SIG-M5 (cell line): ENCODE results near the gene CCDC59.
A peak's percentile ranks its signal among the peaks of the same experiment; 100 is the strongest.
"Not testable (repeated sequence)": the region's sequence is repeated elsewhere in the genome, so short reads cannot be mapped to it uniquely, and the experiment has no call there.

Experiments used
- DNase-seq: peaks from one replicate; lab custom pipeline; 2025; lab: John Stamatoyannopoulos, UW

Gene CCDC59, protein sequence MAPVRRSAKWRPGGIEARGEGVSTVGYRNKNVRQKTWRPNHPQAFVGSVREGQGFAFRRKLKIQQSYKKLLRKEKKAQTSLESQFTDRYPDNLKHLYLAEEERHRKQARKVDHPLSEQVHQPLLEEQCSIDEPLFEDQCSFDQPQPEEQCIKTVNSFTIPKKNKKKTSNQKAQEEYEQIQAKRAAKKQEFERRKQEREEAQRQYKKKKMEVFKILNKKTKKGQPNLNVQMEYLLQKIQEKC

DNA sequence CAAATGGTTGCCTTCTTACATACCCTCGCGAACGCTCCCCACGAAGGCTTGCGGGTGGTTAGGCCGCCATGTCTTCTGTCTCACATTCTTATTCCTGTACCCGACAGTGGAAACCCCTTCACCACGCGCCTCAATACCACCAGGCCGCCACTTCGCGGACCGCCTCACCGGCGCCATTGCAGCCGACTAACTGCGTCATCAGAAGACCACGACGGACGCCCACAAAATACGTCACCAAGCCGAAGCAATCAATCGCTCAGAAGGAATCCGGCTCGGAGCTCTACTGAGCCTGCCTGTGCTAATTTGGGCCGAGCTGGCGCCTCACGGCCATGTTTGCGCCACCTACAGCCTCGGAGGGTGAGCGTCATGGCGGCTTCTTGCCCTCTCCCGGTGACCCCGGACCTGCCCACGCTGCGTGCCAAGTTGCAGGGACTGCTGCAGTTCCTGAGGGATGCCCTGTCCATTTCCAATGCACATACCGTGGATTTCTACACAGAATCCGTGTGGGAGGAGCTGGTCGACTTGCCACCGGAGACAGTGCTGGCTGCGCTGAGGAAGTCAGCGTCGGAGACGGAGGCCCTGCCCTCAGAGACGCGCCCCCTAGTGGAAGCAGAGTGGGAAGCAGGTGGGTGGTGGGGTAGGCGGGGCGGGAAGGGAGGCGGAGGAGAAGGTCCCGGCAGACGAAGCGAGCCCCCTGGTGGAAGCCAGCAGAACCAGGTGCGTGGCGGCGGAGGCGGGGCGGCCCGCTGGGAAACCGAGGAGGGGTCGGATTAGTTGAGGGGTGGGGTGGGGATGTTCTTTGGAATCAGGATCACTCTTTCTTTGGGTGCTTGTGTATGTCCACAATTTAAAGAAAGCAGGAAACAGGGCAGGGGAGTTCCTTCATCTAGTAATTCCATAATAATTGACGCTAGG lies at the start of gene CCDC59, which contains the start of gene METTL25:
CCDC59 (minus strand) TSS at position 188 of the 915 bp plus-strand sequence; CDS start at position 177, 11 bp downstream.
METTL25 (plus strand) TSS at position 330 of the 915 bp plus-strand sequence; CDS start at position 367, 37 bp downstream.
- peak; percentile 83 for DNase-seq

DNA sequence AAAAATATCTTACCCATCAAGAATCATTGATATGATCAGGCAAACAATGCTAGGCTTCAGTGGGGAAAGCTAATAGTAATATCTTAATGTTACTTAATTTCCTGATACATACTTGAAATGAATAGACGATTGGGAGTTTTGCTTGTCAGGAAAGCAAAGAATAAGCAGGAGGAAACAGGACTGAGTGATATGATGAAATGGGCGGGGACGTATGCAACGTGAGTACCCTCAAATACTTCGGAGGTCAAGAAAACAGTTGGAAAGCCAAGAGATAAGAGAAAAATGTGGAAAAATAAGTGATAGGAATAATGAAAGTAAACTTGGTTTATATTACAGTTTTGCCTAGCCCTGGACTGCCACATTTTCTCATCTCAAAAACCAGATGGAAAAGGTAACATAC lies 49.3 kb upstream of the CCDC59 start:
- DNase-seq = no peak

DNA sequence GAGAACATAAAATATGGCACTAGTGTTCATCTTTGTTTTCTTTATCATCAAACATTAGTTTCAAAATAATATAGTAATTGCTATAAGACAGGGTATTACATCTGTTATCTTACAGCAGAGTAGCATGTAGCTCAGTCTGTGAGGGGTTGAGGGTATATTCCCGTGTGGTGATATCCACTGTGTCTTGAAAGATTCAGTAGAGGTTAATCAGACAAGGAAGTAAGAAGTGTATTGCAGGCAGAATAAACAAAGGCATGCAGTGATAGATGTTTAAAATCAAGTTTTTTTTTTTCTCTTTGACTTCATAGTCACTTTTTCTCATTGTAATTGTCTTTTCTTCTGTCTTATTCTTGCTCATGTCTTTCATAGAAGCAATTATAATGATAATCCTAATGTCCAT lies 48.5 kb upstream of the CCDC59 start:
- DNase-seq = no peak

DNA sequence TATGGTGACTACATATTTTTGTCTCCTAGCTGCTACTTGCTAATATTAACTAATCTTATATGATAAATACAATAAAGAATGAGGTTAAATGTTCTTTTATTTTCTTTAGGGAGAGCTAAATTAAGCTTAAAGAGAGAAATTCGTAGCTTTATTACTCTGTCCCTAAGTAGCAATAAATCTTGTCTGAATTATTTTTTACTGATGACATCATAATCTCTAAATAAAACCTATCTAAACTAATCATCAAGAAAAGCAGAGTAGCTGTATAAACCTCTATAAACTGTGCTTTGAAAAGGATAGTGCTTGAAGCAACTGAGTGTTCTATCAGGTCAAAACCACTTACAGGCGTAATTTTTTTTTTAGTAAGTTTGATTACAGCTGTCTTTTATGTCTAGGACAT lies 42.6 kb upstream of the CCDC59 start:
- no peak for DNase-seq

DNA sequence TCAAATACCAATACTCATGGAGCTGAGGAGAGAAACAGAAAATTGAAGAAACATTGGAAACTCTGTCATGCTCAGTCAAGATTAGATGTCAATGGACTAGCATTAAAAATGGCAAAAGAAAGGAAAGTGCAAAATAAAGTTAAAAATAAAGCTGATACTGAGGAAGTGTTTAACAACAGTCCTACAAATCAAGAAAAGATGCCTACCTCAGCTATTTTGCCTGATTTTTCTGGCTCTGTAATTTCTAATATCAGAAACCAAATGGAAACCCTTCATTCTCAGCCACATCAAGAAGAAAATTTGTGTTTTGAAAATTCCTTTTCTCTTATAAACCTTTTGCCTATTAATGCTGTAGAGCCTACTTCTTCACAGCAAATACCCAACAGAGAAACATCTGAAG lies 40.7 kb upstream of the CCDC59 start:
- DNase-seq = no peak

DNA sequence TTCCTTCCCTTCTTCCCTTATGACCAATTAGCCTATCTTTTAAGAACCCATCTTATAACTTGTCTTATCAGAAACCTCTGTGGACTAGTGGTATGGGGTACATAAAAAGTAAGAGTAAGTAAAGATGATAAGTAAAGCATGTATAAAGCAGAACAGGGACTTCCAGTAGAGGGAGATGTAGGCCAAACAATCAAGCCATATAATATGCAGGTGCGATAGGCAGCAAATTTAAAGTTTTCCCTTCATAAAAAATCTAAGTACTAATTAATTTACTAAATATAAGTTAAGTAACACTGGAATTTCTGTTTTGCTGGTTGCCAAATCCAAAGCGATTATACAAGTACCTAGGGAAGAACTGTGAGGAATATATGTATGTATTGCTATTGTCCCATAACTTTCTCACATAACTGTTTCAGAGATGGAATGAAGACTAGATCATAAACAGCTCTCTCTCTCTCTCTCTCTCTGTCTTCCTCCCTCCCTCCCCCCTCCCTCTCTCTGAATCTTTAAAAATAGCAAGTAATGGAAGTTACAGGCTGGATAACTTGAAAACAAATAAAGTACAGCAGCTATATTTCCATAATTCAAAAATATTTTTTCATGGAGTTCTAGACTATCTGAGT lies 25.9 kb upstream of the CCDC59 start:
- DNase-seq = no peak

DNA sequence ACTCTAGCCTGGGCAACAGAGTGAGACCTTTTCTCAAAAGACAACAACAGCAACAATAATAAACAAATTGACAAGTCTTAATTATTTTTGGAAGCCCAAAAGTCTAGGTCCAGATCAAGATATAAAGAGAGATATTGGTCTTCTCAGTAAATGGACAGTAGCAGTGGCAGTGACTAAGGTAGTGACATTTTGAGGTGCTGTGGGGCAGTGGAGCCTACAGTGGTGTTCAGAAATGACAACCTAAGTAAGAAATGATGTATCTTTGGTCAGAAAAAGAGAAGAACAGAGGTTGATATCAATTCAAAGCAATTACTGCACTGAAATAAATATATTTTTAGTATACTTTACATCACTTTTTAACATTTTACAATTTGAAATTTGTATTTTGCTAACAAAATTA lies 20.8 kb upstream of the CCDC59 start:
- DNase-seq = no peak

DNA sequence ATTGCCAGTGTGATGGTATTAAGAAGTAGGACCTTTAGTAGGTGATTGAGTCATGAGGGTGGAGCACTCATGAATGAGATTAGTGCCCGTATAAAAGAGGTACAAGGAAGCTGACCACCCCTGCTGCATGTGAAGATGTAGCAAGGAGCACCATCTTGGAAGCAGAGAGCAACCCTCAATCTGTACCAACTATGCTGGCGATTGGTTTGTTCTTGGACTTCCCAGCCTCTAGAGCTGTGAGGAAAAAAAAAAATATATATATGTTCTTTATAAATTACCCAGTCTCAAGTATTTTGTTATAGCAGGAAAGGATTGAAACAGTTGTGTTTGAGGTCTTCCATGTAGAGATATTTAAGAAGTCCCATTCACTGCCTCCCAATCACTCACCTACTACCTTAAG lies 17.0 kb upstream of the CCDC59 start:
- DNase-seq = no peak

DNA sequence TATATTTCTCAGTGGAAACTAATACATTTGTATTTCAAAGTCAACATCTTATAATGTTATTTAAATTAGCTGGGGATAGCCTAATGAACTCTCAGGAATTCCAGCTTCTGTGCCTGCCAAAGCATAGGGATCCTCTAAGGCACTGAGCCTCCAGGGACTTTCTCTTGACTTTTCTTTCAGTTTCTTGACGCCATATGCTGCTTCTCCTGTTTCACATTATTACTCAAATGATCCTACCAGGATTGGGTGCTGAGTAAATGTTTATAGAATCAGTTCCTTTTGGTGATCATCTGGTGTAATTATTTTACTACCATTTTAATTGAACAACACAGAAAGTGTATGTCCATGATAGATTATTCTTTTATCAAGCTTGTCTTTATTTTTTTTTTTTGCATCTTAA lies 8.0 kb upstream of the CCDC59 start:
- no peak for DNase-seq

DNA sequence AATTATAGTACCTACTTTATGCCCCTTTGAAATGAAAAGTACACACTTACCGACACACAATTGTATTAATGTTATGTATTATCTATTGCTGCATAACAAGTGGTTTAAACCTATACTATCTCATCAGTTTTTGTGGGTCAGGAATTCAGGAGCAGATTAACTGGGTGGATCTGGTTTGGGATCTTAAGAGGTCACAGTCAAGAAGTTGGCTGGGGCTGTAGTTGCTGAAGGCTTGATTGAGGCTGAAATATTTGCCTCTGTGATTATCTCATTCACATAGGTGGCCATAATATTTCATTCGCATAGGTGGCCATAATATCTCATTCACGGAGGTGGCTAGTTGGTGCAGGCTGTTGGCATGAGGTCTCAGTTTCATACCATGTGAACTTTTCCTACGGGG lies 5.8 kb upstream of the CCDC59 start:
- no peak for DNase-seq

DNA sequence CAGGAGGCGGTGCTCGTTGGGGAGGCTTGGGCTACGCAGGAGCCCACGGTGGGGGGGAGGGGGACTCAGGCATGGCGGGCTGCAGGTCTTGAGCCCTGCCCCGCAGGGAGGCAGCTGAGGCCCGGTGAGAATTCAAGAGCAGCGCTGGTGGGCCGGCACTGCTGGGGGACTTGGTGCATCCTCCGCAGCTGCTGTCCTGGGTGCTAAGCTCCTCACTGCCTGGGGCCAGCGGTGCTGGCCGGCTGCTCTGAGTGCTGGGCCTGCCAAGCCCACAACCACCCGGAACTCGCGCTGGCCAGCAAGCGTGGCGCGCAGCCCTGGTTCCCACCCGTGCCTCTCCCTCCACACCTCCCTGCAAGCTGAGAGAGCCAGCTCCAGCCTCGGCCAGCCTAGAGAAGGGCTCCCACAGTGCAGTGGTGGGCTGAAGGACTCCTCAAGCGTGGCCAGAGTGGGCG lies 3.3 kb upstream of the CCDC59 start:
- no peak for DNase-seq

DNA sequence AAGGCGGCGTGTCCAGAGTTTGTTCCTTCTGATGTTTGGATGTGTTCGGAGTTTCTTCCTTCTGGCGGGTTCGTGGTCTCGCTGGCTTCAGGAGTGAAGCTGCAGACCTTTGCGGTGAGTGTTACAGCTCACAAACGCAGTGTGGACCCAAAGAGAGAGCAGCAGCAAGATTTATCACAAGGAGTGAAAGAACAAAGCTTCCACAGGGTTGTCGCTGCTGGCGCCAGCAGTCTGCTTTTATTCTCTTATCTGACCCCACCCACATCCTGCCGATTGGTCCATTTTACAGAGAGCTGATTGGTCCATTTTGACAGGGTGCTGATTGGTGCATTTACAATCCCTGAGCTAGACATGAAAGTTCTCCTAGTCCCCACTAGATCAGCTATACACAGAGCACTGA lies 2.6 kb upstream of the CCDC59 start:
- not testable (repeated sequence) for DNase-seq

DNA sequence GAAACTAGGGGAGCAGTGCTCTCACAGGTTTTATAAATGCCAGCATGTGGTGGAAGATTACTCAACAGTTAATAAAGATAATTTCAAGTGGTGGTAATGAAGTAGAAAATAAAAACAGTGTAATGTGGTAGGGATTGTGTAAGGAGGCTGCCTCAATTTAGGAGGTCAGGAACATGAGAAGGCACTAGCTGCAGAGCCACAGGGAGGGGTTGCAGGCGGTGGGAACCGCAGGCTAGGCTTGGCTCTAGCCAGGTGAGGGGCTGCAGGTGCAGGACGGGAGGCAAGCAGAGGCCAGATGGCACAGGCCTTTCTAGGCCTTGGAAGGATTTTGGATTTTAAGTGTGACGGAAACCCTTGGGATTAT lies 910 bp upstream of the CCDC59 start:
- no peak for DNase-seq

DNA sequence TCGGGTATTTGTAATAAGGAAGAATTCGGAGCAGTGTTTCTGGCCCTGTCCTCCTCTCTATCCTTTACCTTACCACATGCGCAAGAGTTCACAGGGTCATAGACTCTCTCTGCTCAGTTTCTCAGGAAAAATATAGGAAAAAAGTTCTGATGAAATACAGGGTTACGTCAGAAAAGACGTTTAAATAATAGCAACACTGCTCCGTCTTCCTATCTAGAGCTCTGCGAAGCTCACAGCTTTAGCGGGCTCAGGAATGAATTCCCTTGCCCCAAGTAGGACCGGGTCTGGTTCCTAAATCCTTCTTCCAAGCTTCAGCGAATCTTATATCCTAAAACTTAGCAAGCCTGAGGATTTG lies 365 bp downstream of the CCDC59 start:
- DNase-seq = no peak

DNA sequence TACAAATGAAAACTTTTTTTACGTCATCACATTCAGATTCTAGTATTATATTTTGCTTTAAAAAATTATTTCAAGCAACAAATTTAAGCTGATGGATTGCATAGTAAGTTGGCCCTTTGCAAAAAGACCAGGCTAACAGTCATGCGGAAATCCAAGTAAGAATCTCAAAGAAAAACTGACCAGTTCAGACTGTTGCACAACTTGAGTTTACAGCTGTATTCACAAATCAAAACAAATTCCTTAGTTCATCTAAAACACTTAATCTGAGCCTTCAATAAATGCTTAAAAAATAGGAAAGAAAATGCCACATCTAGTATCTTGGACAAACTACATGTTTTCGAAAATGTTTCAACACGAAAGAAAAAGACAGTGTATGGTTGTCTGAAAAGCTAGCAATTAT lies 847 bp downstream of the CCDC59 start:
- no peak for DNase-seq

DNA sequence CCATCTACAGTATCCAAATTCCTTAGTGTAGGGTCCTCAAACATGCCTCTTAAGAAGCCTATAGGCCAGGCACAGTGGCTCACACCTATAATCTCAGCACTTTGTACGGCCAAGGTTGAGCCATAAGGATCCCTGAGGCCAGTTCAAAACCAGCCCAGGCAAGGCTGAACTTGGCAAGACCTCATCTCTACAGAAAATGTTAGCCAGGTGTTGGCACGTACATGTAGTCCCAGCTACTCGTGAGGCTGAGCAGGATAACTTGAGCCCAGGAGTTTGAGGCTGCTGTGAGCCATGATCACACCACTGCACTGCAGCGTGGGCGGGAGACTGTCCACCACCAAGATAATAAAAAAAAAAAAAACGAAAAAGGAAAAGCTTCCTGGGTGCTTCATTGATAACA lies 6.8 kb downstream of the CCDC59 start:
- no peak for DNase-seq

DNA sequence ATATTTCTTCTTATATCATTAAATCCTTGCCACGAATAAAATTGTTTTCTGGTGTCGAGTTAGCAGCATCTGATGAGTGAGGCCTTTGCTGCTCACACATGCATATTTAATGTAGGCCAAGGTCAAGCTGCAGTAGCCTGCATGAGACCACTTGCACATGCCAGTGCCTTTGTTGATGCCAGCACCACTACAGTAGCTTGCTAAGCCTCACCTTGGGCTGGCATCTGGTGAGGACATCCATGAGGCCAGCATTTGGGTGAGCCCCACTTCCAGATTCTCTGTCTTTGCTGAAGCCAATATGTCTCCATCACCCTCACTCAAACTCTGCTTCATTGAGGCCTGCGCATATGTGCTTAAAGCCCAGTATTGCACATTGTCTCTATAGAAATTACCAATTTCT lies 8.0 kb downstream of the CCDC59 start:
- no peak for DNase-seq

DNA sequence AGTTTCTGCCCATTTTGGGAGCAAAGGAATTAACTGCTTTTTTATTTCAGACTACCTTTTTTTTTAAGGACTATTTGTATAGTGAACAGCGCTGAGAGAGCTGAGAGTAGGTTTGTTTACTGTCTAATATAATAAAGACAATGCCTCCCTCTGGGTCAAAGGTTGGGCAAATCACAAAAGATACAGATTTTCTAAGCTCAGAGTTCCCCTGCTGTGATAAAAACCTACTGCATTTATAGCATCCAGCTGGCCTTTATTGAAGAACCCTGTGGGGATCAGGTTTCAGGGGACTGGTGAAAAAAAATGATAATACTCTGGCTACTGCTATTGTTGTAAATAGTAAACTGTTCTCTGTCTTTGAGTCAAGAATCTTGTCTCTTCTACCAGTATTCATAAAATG lies 28.7 kb downstream of the CCDC59 start:
- DNase-seq = no peak

DNA sequence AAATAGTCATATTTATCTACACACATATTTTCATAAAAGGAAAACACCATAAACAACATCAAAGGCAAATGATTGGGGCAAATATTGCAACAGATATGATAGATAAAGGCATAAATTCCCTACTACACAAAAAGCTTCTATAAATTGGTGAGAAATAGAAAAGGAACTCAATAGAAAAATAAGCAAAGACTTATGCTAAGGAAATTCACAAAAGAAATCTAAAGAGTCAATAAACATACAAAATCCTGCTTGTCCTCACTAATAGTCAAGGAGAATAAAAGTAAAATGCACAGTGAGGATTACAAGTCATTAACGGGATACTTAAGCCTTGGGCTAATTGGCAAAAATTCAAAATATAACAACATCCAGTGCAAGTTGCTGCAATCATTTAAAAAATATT lies 30.3 kb downstream of the CCDC59 start:
- no peak for DNase-seq

DNA sequence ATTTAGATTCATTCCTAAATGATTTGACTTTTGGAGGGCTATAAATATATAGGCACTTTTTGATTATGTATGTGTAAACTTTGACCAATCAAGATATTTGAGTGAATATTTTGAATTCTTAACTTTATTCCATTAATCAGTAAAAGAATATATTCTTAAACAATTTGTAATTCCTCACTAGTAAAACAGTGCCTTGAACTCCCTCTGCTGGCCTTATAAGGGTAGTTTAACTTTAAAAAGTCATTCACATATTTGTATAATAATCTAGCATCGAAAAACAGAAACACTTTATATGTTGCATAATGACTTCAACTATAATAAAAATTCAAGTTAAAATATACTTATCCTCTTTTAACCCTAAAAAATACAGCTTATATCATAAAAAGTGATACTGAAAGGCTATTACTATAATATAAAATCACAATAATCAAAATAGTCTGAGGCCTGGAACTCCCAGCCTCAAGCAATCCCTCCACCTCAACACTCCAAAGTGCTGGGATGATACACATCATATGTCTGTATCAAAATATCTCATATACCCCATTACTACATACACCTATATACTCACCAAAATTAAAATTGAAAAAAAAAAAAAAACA lies 31.2 kb downstream of the CCDC59 start:
- no peak for DNase-seq

DNA sequence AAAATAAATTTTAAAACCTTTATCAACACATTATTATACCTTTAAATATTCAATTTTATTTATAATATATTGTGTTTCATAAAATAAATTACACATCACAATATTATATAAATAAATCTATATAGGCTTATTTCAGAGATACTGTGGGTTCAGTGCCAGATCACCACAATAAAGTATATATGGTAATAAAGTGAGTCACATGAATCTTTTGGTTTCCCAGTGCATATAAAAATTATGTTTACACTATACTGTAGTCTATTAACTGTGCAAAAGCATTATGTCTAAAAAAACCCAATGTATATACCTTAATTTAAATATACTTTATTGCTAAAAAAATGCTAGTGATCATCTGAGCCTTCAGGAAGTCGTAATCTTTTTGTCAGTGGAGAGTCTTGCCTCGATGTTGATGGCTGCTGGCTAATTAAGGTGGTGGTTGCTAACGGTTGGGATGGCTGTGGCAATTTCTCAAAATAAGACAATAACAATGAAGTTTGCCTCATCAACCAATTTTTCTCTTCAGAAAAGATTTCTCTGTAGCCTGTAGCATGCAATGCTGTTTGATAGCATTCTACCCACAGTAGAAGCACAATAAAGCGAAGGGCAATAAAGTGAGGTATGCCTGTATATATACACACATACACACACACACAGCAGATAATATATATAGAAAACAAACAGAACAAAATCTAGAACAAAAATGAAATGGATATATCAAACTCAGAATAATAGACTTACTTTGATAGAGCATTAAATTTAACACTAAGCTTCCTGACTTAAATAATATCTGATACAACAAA lies 32.4 kb downstream of the CCDC59 start:
- no peak for DNase-seq

DNA sequence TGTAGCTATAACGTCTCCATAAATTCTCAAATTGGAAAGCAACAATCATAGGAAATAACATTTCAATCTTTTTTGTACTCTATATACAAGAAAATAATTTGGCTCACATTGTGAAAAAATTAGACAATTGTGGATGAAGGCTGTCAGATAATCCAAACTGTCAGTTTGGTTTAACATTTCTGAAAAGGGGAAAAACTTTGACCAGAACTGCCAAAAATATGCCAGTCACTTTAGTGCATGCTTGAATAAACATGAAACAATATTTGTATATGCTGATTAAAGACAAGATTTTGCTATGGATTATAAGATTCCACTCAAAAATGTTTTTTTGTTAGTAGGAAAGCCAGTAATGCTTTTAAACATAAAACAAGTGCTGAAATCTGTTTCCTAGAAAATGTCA lies 38.9 kb downstream of the CCDC59 start:
- no peak for DNase-seq
